Measurements from ENCODE around the gene TEAD1. TPM values are rescaled to one million over a fixed set of nuclear protein-coding genes. Genes with fewer than 3 reads are reported as not detected.
A peak's percentile ranks its signal among the peaks of the same experiment; 100 is the strongest.

The TEAD1 gene
- total RNA-seq, 1 donor from 2014 or later = 88.8 TPM

GRCh38 chr11:12834166-12834565 lies 159.9 kb downstream of the TEAD1 start:
- DNase-seq (ENCODE audit: low spot score) = no peak

DNA sequence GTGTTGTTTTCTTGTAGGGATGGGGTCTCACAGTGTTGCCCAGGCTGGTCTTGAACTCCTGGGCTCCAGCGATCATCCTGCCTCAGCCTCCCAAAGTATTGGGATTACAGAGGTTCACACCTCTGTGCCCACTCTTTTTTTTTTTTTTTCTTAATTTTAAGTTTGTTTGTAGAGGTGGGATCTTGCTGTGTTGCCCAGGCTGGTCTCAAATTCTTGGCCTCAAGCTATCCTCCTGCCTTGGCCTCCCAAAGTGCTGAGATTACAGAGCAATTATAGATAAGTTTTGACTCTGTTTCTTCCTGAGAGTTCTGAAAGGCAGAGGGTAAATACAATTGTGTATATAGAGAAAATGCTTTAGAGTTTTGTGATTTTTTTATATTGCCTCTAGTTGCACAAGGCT lies 160.4 kb downstream of the TEAD1 start:
- DNase-seq (ENCODE audit: low spot score) = no peak

DNA sequence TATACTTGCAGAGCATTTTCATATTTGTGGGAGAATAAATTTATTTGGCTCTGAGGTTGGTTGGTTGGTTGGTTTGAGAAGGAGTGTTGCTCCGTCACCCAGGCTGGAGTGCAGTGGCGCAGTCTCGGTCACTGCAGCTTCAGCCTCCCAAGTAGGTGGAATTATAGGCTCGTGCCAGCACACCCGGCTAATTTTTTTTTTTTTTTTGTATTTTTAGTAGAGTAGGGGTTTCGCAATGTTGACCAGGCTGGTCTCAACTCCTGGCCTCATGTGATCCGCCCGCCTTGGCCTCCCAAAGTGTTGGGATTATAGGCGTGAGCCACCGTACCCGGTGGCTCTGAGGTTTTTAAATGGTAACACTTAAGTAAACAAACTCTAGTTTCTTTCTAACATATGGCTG lies 161.1 kb downstream of the TEAD1 start:
- DNase-seq (ENCODE audit: low spot score) = no peak

- DNase-seq (ENCODE audit: low spot score) = no peak
Observed at GRCh38 chr11:12838463-12839123, 164.4 kb downstream of the TEAD1 start.

- no peak for DNase-seq (ENCODE audit: low spot score)
Observed at GRCh38 chr11:12840871-12841660, 166.8 kb downstream of the TEAD1 start.

DNA sequence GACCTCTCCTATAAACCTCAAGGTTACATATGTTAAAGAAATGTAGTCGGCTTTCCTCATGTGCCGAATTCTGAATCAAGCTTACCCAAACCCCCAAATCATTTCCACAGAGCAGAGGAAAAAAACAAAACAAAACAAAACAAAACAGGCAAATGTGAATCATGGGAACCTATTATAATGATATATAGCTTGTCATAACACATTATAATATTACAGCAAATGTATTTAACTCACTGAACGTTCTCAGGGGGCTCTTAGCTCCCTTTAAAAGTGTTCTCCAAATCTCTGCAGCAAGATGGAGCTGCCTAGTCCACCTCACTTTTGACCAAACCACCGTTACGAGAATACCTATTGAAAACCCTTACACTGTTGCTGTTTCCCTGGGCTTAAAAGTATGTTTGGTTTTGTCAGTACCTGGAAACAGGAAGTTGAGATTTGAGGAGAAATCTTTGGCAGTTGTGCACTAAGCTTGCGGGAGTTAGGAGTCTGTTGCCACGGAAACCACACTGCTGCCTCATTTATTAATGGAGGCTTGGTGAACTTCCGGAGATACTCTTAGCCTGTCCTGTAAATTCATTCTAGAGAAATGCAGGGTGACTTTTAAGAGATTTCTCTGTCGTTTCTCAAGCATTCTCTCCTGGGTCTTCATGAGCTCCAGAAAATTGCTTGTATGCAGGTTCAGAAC lies 167.9 kb downstream of the TEAD1 start:
- DNase-seq (ENCODE audit: low spot score) = no peak

DNA sequence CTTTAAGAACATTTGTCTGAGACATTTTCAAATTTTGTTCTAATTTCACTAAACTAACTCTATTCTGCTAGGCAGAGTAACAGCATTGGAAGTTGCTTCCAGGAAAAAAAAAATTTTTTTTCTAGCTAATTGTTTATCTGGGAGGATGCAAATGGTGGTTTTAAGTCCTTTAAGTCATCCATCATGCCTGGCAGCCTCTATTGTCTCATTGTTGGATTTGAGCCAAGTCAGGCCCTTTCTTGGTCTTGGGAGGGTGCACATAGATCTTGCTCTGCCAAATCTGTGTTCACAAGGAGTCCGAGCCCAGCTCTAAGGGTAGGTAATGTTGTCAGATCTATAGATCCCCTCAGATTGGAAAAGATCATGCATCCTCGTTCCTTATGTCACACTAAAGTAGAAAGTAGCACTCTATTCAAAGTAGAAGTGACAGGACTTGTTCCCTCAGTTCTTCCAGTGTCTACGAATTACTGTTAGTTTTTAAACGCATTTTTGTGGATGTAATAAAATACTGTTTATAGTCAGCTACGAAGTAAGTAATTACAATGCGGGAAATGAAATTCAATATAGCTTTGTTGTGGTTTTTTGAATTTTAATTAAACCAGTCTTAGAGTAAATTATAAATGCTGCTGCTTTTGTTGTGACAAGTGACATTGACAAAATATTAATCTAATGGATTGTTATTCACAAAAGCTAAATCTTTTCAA lies 168.9 kb downstream of the TEAD1 start:
- peak; percentile 43 for DNase-seq (ENCODE audit: low spot score)

GRCh38 chr11:12845163-12845562 lies 170.9 kb downstream of the TEAD1 start:
- no peak for DNase-seq (ENCODE audit: low spot score)

- peak; percentile 68 for DNase-seq (ENCODE audit: low spot score)
Observed at GRCh38 chr11:12845739-12846358, 171.6 kb downstream of the TEAD1 start.

DNA sequence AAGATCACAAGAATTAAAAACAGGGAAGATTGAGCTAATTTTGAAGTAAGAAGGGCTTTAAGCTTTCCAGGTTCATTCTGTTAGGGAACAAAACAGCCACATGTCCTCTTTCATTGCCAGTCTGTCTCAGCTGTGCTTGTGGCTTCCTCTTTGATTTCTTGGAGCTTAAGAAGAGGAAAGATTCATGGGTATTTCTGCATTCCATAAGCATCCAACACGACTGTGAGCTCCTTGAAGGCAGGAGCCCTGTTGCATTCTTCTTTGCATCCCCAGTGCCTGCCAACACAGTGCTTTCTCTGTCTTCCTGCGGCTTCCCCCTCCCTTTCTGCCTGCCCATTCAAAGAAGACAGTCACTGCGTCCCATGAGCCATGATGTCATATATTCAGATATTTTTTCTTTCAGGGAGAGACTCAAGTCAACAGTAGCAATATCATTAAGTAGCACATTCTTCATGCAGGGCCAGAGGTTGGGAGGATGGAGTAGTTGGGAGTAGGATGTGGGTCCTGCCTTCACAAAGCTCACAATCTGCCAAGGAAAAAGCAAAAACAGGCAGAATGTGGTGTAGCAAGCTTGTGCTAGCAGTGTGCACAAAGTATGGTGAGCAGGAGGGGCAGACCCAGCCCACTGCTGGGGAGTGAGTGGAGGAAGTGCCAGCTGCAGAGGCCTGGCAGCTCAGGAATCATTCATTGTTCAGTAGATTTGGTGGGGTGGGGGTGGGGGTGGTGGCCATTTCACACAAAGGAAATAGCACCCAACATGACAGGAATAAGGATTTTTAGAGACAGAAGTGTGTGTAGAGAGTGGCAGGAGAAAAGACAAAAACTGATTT lies 172.8 kb downstream of the TEAD1 start:
- no peak for DNase-seq (ENCODE audit: low spot score)

DNA sequence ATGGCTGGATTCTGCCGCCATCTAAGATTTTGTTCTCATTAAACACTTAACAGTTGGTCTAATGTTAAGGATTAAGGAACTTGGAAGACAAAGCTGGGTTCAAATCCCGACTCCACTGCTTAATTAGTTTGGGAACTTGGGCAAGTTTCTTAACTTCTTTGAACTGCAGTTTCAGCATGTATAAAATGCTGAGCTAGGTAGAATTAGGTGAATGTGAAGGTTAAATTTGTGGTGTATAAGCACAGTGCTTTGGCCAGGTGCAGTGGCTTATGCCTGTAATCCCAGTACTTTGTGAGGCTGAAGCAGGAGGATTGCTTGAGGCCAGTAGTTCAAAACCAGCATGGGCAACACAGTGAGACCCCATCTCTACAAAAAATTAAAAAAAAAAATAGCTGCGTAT lies 174.2 kb downstream of the TEAD1 start:
- no peak for DNase-seq (ENCODE audit: low spot score)

GRCh38 chr11:12853325-12853651 lies 179.1 kb downstream of the TEAD1 start:
- no peak for DNase-seq (ENCODE audit: low spot score)

DNA sequence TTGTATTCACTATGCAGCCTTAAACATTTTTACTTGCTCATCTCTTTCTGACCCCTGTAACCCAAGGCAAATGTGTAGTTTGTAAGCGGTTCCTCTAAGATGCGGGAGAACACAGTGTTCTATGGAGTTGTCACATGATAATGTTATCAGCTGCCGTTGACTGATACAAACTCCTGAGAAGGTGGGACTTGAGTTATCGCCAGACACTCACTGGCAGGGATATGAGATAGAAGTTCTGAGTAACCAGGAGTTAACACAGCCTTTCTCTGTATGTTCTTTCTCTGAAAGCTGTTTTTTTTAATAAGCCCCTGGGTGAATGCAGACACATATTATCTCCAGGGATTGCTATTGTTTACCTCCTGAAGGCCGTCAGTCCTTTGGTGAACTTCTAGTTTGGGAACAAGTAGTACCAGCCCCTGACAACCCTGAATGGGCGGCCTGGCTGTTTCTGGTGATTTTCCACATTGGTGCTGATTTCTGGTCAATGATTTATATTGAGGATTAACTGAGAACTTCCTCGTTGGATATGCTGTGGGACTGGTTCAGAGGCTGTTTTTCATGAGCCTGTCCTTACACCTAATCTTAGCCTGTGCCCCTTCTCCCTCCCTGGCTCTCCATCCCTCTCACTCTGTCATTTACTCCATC lies 179.6 kb downstream of the TEAD1 start:
- DNase-seq (ENCODE audit: low spot score) = peak; percentile 76

- DNase-seq (ENCODE audit: low spot score) = no peak
Observed at GRCh38 chr11:12854297-12854661, 180.1 kb downstream of the TEAD1 start.

- DNase-seq (ENCODE audit: low spot score) = peak; percentile 27
Observed at GRCh38 chr11:12854829-12855228, 180.6 kb downstream of the TEAD1 start.

GRCh38 chr11:12856338-12856737 lies 182.1 kb downstream of the TEAD1 start:
- DNase-seq (ENCODE audit: low spot score) = no peak

- no peak for DNase-seq (ENCODE audit: low spot score)
Observed at GRCh38 chr11:12857572-12857971, 183.4 kb downstream of the TEAD1 start.

DNA sequence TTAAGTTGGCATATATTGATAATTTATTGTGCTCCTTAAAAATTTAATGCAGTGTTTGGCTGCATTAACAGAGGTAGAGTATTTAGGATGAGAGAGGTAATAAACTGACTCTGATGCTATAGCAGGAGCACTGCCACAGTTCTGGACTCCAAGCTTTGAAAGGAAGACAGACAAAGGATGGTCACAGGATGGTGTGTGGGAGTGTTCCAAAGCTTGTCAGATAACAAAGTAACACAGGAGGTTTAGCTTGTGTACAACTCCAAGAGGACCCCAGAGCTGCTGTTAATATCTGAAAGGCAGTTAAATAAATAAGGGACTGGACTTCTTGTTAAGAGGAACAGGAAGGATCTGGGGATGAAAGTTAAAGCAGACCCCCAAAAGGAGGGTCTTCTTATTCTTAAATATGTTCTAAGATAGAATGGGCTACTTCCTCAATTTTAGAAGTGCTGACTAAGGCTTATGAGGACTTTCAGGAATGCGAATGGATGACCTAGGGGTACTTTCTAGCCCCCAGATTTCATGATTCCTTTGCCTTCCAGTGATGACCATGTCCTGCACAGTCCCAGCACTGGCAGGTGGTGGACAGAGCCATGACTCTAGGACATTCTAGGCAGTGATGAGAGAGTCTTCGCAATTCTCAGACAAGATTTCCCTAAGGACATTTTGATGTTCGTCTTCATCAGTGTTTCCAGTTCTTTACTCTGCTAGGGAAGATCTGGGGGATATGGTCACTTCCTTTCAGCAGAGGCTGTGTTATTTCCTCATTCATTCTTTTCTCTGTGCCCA lies 185.8 kb downstream of the TEAD1 start:
- DNase-seq (ENCODE audit: low spot score) = no peak

DNA sequence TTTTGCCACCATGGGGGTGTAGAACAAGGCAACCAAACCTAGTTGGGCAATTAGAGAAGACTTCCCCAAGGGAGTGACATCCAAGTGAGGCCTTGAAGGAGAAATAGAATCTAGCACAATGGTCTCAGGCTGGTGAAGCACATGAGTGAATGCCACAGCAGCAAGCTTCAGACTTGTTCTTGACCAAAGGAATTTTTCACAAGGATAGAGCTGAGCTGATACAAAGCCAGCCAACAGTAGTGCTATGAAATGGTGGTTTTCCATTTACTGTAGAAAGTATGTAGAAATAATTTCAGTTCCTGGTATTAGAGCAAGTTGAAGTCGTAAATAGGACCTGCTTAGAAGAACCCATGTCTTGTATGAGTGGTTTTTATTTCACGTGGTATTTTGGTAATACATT lies 186.6 kb downstream of the TEAD1 start:
- DNase-seq (ENCODE audit: low spot score) = no peak

Data from mucosa of gallbladder (tissue), 1 donor.